HepG2 (cell line): Measurements from ENCODE around the gene PRSS22. TPM values are rescaled to one million over a fixed set of nuclear protein-coding genes. Genes with fewer than 3 reads are reported as not detected.

Experiments
- CBX1 ChIP-seq: IDR thresholded peaks from one replicate; pipeline ENCODE4 v1.6.1; 2016; ENCODE audit warnings: antibody characterized with exemption, low read depth
- FOSL1 ChIP-seq: sonication (generic); formaldehyde crosslinking; IDR thresholded peaks from 2 replicates; pipeline ENCODE4 v1.9.0; 2021; ENCODE audit warnings: missing genetic modification reagents, borderline replicate concordance
- GATAD2A ChIP-seq: IDR thresholded peaks from 2 replicates; pipeline ENCODE4 v1.6.1; 2016
- GPN1 ChIP-seq: sonication (generic); formaldehyde crosslinking; IDR thresholded peaks from 2 replicates; pipeline ENCODE4 v1.5.1; 2020; ENCODE audit warnings: missing genetic modification reagents, borderline replicate concordance
- IKZF4 ChIP-seq: sonication (generic); formaldehyde crosslinking; IDR thresholded peaks from 2 replicates; pipeline ENCODE4 v1.5.1; 2020; ENCODE audit warnings: borderline replicate concordance, mild to moderate bottlenecking, low read depth, missing genetic modification reagents; ENCODE audit errors: not compliant biosample characterization
- KLF15 ChIP-seq: sonication (generic); formaldehyde crosslinking; IDR thresholded peaks from 2 replicates; pipeline ENCODE4 v1.8.1; 2023; ENCODE audit warnings: borderline replicate concordance, mild to moderate bottlenecking, inconsistent platforms, missing genetic modification reagents, mixed read lengths
- MBNL3 ChIP-seq: fragments of 250-450 bp; sonication (Bioruptor Pico); conservative IDR thresholded peaks from 2 replicates; pipeline ENCODE4 v1.8.0; 2022; ENCODE audit warnings: mild to moderate bottlenecking, inconsistent platforms
- RFX3 ChIP-seq: IDR thresholded peaks from 2 replicates; pipeline ENCODE4 v1.6.1; 2016; ENCODE audit warnings: missing biosample characterization, missing genetic modification reagents
- SIN3B ChIP-seq: fragments of 150-350 bp; IDR thresholded peaks from 2 replicates; pipeline ENCODE4 v1.6.1; 2014; ENCODE audit warnings: low read length
- SMAD1 ChIP-seq: sonication (generic); formaldehyde crosslinking; IDR thresholded peaks from 2 replicates; pipeline ENCODE4 v1.4.0; 2020; ENCODE audit warnings: missing genetic modification reagents, low read depth, mild to moderate bottlenecking, borderline replicate concordance
- SNRNP70 ChIP-seq: fragments of 200-400 bp; formaldehyde crosslinking; IDR thresholded peaks from 2 replicates; pipeline ENCODE4 v1.6.1; 2017; ENCODE audit warnings: mild to moderate bottlenecking, low read depth, low read length, moderate library complexity
- ZNF101 ChIP-seq: sonication (generic); formaldehyde crosslinking; IDR thresholded peaks from 2 replicates; pipeline ENCODE4 v1.4.0; 2020; ENCODE audit warnings: mild to moderate bottlenecking, low read depth, missing genetic modification reagents, borderline replicate concordance
- ZNF430 ChIP-seq: sonication (generic); formaldehyde crosslinking; IDR thresholded peaks from 2 replicates; pipeline ENCODE4 v1.9.0; 2021; ENCODE audit warnings: mild to moderate bottlenecking, missing genetic modification reagents
- ZNF546 ChIP-seq: sonication (generic); formaldehyde crosslinking; conservative IDR thresholded peaks from 2 replicates; pipeline ENCODE4 v1.8.1; 2023; ENCODE audit warnings: mild to moderate bottlenecking, missing genetic modification reagents
- ZNF703 ChIP-seq: sonication (generic); formaldehyde crosslinking; IDR thresholded peaks from 2 replicates; pipeline ENCODE4 v1.5.1; 2020; ENCODE audit warnings: missing genetic modification reagents, mild to moderate bottlenecking, moderate library complexity, borderline replicate concordance
- ZNF841 ChIP-seq: sonication (generic); formaldehyde crosslinking; IDR thresholded peaks from 2 replicates; pipeline ENCODE4 v1.8.1; 2023; ENCODE audit warnings: missing genetic modification reagents, borderline replicate concordance
- polyA plus RNA-seq, 8 experiments: library from polyadenylated mRNA; depleted of rRNA in 3 of 8; stranded (reverse) in 7 of 8; unstranded in 1 of 8; fragments of >200 nt; fragmentation: Illumina TruSeq in 4 of 8; extraction: Trizol in 4 of 8; gene quantifications; 2 replicates each; pipeline versions ENCODE4 v1.2.1 to v1.2.3, GENCODE V29; 2011 to 2016; ENCODE audit warnings: low read depth in 4 of 8, missing spikeins in 1 of 8, mixed read lengths in 1 of 8; ENCODE audit not compliant: insufficient read depth in 1 of 8
- total RNA-seq, 5 experiments: library from RNA; depleted of rRNA; stranded (reverse); fragments of >200 nt; fragmentation: Illumina TruSeq; extraction: Trizol; gene quantifications; 2 replicates each; pipeline ENCODE4 v1.2.3, GENCODE V29; 2016; ENCODE audit warnings: low read depth in 1 of 5
- TF ChIP-seq, protein P1 (sequence below): sonication (generic); formaldehyde crosslinking; IDR thresholded peaks from 2 replicates; pipeline ENCODE4 v1.5.0; 2020; ENCODE audit warnings: mild to moderate bottlenecking, missing genetic modification reagents
- TF ChIP-seq, protein P2 (sequence below): sonication (generic); formaldehyde crosslinking; conservative IDR thresholded peaks from 2 replicates; pipeline ENCODE4 v1.8.1; 2023; ENCODE audit warnings: missing genetic modification reagents
- TF ChIP-seq, protein P3 (sequence below): sonication (generic); formaldehyde crosslinking; IDR thresholded peaks from 2 replicates; pipeline ENCODE4 v1.4.0; 2020; ENCODE audit warnings: mild to moderate bottlenecking, missing genetic modification reagents
- TF ChIP-seq, protein P4 (sequence below): sonication (generic); formaldehyde crosslinking; IDR thresholded peaks from 2 replicates; pipeline ENCODE4; 2020; ENCODE audit warnings: missing genetic modification reagents, mild to moderate bottlenecking, borderline replicate concordance

The PRSS22 gene
- total and polyA plus RNA-seq, 2 of the 13 experiments (the other 11 are each of a cell fraction or from before 2014, with no cell fraction given): 0.24 to 0.32 TPM

DNA sequence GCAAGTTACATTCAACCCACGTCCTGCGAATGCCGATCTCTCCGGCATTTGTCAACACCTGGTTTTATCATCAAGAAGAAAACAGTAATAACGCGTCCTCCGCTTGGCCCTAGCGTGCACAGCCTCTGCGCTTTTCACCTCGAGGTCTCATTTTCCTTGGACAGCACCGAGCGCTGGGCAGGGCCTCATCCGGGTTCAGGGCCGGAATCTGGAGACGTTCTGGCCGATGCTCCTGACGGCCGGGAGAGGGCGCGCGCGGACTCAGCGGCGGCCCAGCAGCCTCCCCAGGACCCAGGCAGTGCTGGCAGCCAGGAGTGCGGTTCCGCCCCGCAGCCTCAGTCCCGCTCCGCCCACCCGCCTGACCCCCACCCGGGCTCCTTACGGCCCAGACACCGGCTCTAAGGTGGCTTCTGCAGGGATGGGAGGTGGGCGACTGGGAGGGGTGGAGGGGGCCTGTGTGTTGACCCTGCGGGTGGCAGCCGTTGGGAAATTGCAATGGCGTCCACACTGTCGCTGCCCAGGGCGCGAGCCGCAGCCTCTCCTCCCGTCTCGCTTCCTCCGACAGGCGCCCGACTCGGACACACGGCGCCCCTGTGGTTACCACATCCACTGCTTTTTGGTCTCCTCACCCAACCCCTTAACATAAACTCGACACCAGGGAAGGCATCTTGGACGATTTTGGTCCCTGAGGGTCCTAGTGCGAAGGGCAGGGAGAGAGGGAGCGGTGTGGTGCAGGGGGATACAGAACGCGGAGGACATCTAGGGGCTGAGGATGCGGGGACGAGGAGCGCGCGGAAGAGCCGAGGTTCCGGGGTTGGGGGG lies 46.3 kb upstream of the PRSS22 start (continued):
- TF ChIP-seq, protein P1, sequence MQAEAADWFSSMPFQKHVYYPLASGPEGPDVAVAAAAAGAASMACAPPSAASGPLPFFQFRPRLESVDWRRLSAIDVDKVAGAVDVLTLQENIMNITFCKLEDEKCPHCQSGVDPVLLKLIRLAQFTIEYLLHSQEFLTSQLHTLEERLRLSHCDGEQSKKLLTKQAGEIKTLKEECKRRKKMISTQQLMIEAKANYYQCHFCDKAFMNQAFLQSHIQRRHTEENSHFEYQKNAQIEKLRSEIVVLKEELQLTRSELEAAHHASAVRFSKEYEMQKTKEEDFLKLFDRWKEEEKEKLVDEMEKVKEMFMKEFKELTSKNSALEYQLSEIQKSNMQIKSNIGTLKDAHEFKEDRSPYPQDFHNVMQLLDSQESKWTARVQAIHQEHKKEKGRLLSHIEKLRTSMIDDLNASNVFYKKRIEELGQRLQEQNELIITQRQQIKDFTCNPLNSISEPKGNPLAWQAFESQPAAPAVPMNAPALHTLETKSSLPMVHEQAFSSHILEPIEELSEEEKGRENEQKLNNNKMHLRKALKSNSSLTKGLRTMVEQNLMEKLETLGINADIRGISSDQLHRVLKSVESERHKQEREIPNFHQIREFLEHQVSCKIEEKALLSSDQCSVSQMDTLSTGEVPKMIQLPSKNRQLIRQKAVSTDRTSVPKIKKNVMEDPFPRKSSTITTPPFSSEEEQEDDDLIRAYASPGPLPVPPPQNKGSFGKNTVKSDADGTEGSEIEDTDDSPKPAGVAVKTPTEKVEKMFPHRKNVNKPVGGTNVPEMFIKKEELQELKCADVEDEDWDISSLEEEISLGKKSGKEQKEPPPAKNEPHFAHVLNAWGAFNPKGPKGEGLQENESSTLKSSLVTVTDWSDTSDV (CRISPR knock-in tag): no peak
- TF ChIP-seq, protein P2, sequence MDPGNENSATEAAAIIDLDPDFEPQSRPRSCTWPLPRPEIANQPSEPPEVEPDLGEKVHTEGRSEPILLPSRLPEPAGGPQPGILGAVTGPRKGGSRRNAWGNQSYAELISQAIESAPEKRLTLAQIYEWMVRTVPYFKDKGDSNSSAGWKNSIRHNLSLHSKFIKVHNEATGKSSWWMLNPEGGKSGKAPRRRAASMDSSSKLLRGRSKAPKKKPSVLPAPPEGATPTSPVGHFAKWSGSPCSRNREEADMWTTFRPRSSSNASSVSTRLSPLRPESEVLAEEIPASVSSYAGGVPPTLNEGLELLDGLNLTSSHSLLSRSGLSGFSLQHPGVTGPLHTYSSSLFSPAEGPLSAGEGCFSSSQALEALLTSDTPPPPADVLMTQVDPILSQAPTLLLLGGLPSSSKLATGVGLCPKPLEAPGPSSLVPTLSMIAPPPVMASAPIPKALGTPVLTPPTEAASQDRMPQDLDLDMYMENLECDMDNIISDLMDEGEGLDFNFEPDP: no peak
- TF ChIP-seq FOSL1 (CRISPR knock-in tag) (no peak), IKZF4 (CRISPR knock-in tag) (no peak), ZNF703 (CRISPR knock-in tag) (no peak), ZNF101 (CRISPR knock-in tag) (no peak), GPN1 (CRISPR knock-in tag) (no peak), KLF15 (no peak; the same call in 1 of the 2 replicates), SIN3B (no peak), MBNL3 (CRISPR knock-in tag) (no peak), SMAD1 (CRISPR knock-in tag) (no peak), ZNF430 (CRISPR knock-in tag) (no peak), ZNF841 (CRISPR knock-in tag) (no peak), ZNF546 (CRISPR knock-in tag) (no peak), GATAD2A (peak; percentile 55; the same call in 1 of the 2 replicates), SNRNP70 (no peak), RFX3 (CRISPR knock-in tag) (no peak), CBX1 (peak; percentile 48)
- TF ChIP-seq, protein P3, sequence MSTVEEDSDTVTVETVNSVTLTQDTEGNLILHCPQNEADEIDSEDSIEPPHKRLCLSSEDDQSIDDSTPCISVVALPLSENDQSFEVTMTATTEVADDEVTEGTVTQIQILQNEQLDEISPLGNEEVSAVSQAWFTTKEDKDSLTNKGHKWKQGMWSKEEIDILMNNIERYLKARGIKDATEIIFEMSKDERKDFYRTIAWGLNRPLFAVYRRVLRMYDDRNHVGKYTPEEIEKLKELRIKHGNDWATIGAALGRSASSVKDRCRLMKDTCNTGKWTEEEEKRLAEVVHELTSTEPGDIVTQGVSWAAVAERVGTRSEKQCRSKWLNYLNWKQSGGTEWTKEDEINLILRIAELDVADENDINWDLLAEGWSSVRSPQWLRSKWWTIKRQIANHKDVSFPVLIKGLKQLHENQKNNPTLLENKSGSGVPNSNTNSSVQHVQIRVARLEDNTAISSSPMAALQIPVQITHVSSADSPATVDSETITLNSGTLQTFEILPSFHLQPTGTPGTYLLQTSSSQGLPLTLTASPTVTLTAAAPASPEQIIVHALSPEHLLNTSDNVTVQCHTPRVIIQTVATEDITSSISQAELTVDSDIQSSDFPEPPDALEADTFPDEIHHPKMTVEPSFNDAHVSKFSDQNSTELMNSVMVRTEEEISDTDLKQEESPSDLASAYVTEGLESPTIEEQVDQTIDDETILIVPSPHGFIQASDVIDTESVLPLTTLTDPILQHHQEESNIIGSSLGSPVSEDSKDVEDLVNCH (CRISPR knock-in tag): peak; percentile 82; the same call in 1 of the 2 replicates
- TF ChIP-seq, protein P4, sequence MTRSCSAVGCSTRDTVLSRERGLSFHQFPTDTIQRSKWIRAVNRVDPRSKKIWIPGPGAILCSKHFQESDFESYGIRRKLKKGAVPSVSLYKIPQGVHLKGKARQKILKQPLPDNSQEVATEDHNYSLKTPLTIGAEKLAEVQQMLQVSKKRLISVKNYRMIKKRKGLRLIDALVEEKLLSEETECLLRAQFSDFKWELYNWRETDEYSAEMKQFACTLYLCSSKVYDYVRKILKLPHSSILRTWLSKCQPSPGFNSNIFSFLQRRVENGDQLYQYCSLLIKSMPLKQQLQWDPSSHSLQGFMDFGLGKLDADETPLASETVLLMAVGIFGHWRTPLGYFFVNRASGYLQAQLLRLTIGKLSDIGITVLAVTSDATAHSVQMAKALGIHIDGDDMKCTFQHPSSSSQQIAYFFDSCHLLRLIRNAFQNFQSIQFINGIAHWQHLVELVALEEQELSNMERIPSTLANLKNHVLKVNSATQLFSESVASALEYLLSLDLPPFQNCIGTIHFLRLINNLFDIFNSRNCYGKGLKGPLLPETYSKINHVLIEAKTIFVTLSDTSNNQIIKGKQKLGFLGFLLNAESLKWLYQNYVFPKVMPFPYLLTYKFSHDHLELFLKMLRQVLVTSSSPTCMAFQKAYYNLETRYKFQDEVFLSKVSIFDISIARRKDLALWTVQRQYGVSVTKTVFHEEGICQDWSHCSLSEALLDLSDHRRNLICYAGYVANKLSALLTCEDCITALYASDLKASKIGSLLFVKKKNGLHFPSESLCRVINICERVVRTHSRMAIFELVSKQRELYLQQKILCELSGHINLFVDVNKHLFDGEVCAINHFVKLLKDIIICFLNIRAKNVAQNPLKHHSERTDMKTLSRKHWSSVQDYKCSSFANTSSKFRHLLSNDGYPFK (CRISPR knock-in tag): peak; percentile 41; the same call in 1 of the 2 replicates
